ENCODE results near the gene TOMM20.

- TF ChIP-seq, protein P1, sequence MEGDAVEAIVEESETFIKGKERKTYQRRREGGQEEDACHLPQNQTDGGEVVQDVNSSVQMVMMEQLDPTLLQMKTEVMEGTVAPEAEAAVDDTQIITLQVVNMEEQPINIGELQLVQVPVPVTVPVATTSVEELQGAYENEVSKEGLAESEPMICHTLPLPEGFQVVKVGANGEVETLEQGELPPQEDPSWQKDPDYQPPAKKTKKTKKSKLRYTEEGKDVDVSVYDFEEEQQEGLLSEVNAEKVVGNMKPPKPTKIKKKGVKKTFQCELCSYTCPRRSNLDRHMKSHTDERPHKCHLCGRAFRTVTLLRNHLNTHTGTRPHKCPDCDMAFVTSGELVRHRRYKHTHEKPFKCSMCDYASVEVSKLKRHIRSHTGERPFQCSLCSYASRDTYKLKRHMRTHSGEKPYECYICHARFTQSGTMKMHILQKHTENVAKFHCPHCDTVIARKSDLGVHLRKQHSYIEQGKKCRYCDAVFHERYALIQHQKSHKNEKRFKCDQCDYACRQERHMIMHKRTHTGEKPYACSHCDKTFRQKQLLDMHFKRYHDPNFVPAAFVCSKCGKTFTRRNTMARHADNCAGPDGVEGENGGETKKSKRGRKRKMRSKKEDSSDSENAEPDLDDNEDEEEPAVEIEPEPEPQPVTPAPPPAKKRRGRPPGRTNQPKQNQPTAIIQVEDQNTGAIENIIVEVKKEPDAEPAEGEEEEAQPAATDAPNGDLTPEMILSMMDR (IDR thresholded peaks at IDR 0.05): no peak
- no peak for TF ChIP-seq EP300 (IDR thresholded peaks at IDR 0.05)
- no peak for TF ChIP-seq POLR2AphosphoS5 (IDR thresholded peaks at IDR 0.05)
Observed at GRCh38 chr1:235168375-235168774, 39.7 kb upstream of the TOMM20 start.
